K562 treated with DMSO at 1 percent for 12 hours (cell line): ENCODE data around the gene GTF2I. TPM values are rescaled to one million over a fixed set of nuclear protein-coding genes. Genes with fewer than 3 reads are reported as not detected.

Source experiments
- total RNA-seq: library from RNA; unstranded; fragments of 300-600 nt; gene quantifications from 2 replicates; pipeline ENCODE4 v1.2.3, GENCODE V29; 2022; ENCODE audit not compliant: insufficient read depth

The GTF2I gene
- 24.1 and 78.6 TPM in 2 replicates for total RNA-seq

DNA sequence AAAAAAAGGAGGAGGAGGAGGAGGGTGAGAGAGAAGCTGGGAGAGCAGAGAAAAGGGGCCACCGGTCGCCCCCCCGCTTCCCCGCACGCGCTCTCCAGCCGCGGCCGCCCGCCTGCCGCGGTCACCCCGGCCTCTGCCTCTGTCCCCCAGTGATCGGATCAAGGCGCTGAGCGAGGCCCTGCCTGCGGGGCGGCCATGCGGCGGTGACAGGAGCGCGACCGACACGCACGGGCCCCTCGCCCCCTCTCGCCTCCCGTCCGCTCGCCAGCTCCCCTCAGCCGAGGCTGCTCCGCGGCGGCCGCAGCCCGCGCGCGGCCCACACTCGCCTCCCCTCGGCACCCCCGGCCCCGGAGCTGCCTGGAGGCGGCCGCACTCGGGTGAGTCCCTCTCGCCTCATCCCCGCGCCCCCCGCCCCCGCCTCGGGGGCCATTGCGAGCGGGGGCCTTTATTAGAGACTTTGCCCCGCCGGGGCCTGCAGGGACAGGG is at the start of gene GTF2I:
TSS of gene GTF2I (plus strand) at position 27 of the 486 bp plus-strand sequence. CDS start 31,411 bp downstream, outside the sequence.

DNA sequence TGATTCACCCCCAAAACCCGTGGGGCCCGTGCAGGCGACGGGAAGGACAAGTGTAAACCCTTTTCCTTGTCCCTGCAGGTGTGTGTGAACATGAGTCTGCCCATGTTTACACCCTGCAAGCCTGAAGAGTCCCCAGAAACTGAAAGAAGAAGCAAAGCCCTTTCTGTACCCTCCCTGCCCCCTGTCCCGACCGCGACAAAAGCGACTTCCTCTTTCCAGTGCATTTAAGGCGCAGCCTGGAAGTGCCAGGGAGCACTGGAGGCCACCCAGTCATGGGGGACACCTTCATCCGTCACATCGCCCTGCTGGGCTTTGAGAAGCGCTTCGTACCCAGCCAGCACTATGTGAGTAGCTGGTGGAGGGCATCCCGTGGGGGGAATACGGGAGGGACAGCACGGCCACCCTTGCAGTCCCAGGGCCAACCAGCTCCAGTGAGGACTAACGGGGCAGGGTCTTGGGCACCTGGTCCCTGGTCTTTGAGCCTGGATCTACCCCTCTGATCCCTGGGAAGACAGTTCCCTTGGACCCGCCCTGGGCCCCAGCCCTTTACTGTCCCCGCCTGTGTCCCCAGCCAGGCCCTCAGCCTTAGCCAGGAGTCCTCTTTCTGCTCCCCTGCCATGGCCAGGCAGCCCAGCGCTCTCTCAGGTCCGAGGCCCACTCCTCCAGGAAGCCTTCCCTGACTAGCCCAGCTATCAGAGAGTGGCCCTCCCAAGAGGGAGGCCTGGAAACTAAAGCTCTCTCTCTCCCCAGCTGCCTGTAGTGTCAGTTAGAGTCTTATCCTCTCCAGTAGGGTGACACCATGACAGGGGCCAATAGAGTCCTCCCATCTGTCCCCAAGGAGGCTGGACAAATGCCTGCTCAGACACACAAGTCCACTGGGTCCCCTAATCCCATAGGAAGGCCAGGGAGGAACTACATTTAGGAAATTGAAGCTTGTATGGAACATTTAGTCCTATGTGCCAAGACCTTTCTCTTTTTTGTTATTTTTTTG is 116.5 kb downstream of the GTF2I start, which contains the start of gene NCF1:
TSS of gene NCF1 (plus strand) at position 252 of the 991 bp plus-strand sequence. CDS start at position 273, 21 bp downstream.

Other genes starting within 250 kb of the GTF2I start
- 37.3 and 43.6 TPM in 2 replicates for gene GTF2IRD1, start 203.8 kb upstream of the GTF2I start, total RNA-seq
- 0.67 TPM in 1 of 2 replicates, not detected in the other for gene NCF1, start 116.3 kb downstream of the GTF2I start, total RNA-seq
- gene GTF2IRD2, start 193.9 kb downstream of the GTF2I start, total RNA-seq, result 11.6 and 19.9 TPM in 2 replicates